B cell (primary cell): ENCODE data around the gene HEXIM2. TPM values are rescaled to one million over a fixed set of nuclear protein-coding genes. Genes with fewer than 3 reads are reported as not detected.
A peak's percentile ranks its signal among the peaks of the same experiment; 100 is the strongest.

Experiments
- ATAC-seq: fragments of 200-7000 bp; cut with Tn5 transposase; one replicate; pipeline ENCODE4 v1.10.0; 2021; ENCODE audit warnings: low read depth, mild to moderate bottlenecking, moderate number of reproducible peaks, moderate library complexity
- CTCF ChIA-PET: fragments of 350-600 bp; sonication (Branson Sonifier 250); formaldehyde crosslinking; loops from one replicate; lab custom pipeline; 2021; ENCODE audit warnings: antibody characterized with exemption, inconsistent platforms; lab: Charles Lee
- POLR2A ChIA-PET: fragments of 350-600 bp; sonication (Branson Sonifier 250); formaldehyde crosslinking; loops from one replicate; lab custom pipeline; 2021; ENCODE audit warnings: antibody characterized with exemption; lab: Charles Lee
- DNase-seq: peaks from one replicate; pipeline ENCODE4 v3.0.0; 2013
- H2AFZ ChIP-seq: 2 replicates; pipeline ENCODE4 v1.6.1; 2012; ENCODE audit warnings: mild to moderate bottlenecking, low read depth, low read length; ENCODE audit not compliant: insufficient read depth, poor library complexity, severe bottlenecking
- H3K27ac ChIP-seq, 2 donors: 1 replicate in 1 of 2; 2 replicates in 1 of 2; pipeline ENCODE4 v1.5.1; 2012 to 2013; ENCODE audit warnings: low read length in 2 of 2, mild to moderate bottlenecking in 2 of 2, moderate library complexity in 1 of 2
- H3K27me3 ChIP-seq, 4 experiments: fragments of 200-600 bp in 1 of 4; sonication (generic) in 1 of 4; replicated peaks in 1 of 4; 1 replicate in 2 of 4; 2 replicates in 2 of 4; pipeline versions ENCODE4 v1.6.1 to v1.7.0; 2013 to 2016; ENCODE audit warnings: low read length in 3 of 4, mild to moderate bottlenecking in 2 of 4, mixed read lengths in 1 of 4, moderate library complexity in 1 of 4; ENCODE audit not compliant: insufficient read depth in 4 of 4, control insufficient read depth in 3 of 4; ENCODE audit errors: control extremely low read depth in 1 of 4
- H3K36me3 ChIP-seq, 2 experiments: replicated peaks in 1 of 2; 1 replicate in 1 of 2; 2 replicates in 1 of 2; pipeline versions ENCODE4 v1.6.1 to v1.7.1; 2013; ENCODE audit warnings: low read length in 1 of 2; ENCODE audit not compliant: insufficient read depth in 2 of 2, control insufficient read depth in 1 of 2; ENCODE audit errors: control extremely low read depth in 1 of 2, extremely low read depth in 1 of 2
- H3K4me1 ChIP-seq, 2 donors: fragments of 200-600 bp in 1 of 2; sonication (generic) in 1 of 2; 1 replicate in 1 of 2; 2 replicates in 1 of 2; pipeline versions ENCODE4 v1.5.1 to v1.6.1; 2013 to 2017; ENCODE audit warnings: low read length in 2 of 2; ENCODE audit not compliant: control insufficient read depth in 2 of 2, insufficient read depth in 2 of 2
- H3K4me2 ChIP-seq: replicated peaks from 2 replicates; pipeline ENCODE3; 2012; ENCODE audit warnings: mild to moderate bottlenecking, low read depth, low read length; ENCODE audit not compliant: poor library complexity, severe bottlenecking
- H3K4me3 ChIP-seq, 5 experiments: fragments of 200-600 bp in 1 of 5; sonication (generic) in 1 of 5; 1 replicate in 3 of 5; 2 replicates in 2 of 5; pipeline versions ENCODE4 v1.5.1 to v1.7.0; 2011 to 2016; ENCODE audit warnings: low read length in 4 of 5, mild to moderate bottlenecking in 4 of 5, low read depth in 2 of 5, control low read depth in 1 of 5, moderate library complexity in 1 of 5; ENCODE audit not compliant: insufficient read depth in 1 of 5; ENCODE audit errors: control extremely low read depth in 1 of 5, extremely low read depth in 1 of 5
- H3K79me2 ChIP-seq: fragments of 200-600 bp; sonication (generic); one replicate; pipeline ENCODE4 v1.6.0; 2016; ENCODE audit warnings: low read length; ENCODE audit not compliant: control insufficient read depth, insufficient read depth
- H3K9ac ChIP-seq: fragments of 200-600 bp; sonication (generic); 2 replicates; pipeline ENCODE4 v1.6.1; 2017; ENCODE audit warnings: mild to moderate bottlenecking, low read length, moderate library complexity
- H3K9me3 ChIP-seq, 3 donors: one replicate each; pipeline versions ENCODE4 v1.6.1 to v1.7.1; 2013; ENCODE audit warnings: low read length in 2 of 3; ENCODE audit not compliant: control insufficient read depth in 2 of 3, insufficient read depth in 1 of 3; ENCODE audit errors: control extremely low read depth in 1 of 3
- H4K20me1 ChIP-seq: 2 replicates; pipeline ENCODE4 v1.6.0; 2012; ENCODE audit warnings: mild to moderate bottlenecking, low read length; ENCODE audit not compliant: insufficient read depth, control insufficient read depth, poor library complexity, severe bottlenecking
- H3K27ac Mint-ChIP-seq: one replicate; pipeline ENCODE4 v1.8.0; 2021; ENCODE audit warnings: mixed read lengths
- H3K27me3 Mint-ChIP-seq: one replicate; pipeline ENCODE4 v1.8.0; 2021; ENCODE audit warnings: mixed read lengths
- H3K4me1 Mint-ChIP-seq: one replicate; pipeline ENCODE4 v1.8.0; 2021; ENCODE audit warnings: mixed read lengths
- H3K4me3 Mint-ChIP-seq: one replicate; pipeline ENCODE4 v1.8.0; 2021; ENCODE audit warnings: mixed read lengths
- H3K9me3 Mint-ChIP-seq: one replicate; pipeline ENCODE4 v1.8.0; 2022; ENCODE audit warnings: mixed read lengths; ENCODE audit not compliant: insufficient read depth
- EZH2 ChIP-seq: IDR thresholded peaks from 2 replicates; pipeline ENCODE4 v1.6.1; 2012; ENCODE audit warnings: borderline replicate concordance, low read depth, mild to moderate bottlenecking, moderate library complexity, low read length; ENCODE audit not compliant: insufficient read depth, poor library complexity, severe bottlenecking
- WGBS: methylation state at CpG from one replicate; pipeline ENCODE4 v1.1.5; 2013; ENCODE audit warnings: missing lambda C conversion rate; ENCODE audit not compliant: insufficient coverage; 5-methylcytosine and 5-hydroxymethylcytosine counted together
- intact Hi-C: fragments of 100-400 bp; cut with micrococcal nuclease; formaldehyde crosslinking; loops from one replicate; pipeline ENCODE4 v1.10.0; 2022
- polyA plus RNA-seq: library from polyadenylated mRNA; depleted of rRNA; stranded (reverse); fragments of >200 nt; gene quantifications from 2 replicates; pipeline ENCODE4 v1.2.3, GENCODE V29; 2012
- total RNA-seq, 2 donors: library from RNA; stranded (reverse); fragments of 120-200 nt in 1 of 2; gene quantifications; 1 replicate in 1 of 2; 2 replicates in 1 of 2; pipeline versions ENCODE4 v1.2.3 to v1.2.4, GENCODE V29; 2013 to 2022
- TF ChIP-seq, protein P1 (sequence below): fragments of 200-600 bp; IDR thresholded peaks from one replicate; pipeline ENCODE4 v1.8.0; 2022; ENCODE audit warnings: antibody characterized with exemption, mild to moderate bottlenecking

The HEXIM2 gene
- total and polyA plus RNA-seq, 2 donors (not counting 1 experiment from before 2014, with no cell fraction given) = 3.7 to 10.0 TPM

DNA sequence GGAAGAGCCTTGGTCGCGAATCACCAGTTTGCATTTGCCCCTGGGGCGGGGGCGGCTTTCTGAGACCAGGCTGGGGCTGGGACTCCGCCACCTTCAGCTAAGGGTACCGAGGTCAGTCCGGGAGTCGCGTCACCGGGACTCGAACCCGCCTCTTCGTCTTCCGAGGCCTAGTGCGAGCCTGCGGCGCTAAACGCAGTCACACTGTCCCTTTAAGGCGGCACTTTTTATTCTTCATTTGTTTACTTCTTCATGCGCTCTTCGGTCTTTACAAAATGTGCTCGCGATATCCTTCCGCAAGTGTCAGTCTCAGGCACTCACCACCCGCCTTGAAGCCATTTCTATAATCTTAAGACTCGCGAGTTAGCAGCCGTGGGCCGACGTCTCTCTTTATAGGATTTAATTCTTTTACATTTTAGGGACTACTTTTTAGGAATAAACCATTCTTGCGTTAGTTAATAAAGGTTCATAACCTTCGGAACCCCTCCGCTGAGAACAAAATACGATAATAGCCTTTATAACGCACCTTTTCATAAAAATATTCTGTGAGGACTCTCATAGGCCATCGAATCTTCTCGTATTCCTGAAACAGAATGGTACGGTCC lies 14.0 kb upstream of the HEXIM2 start:
- H3K9ac ChIP-seq = peak overlapping the region; percentile 97
- WGBS = 0% methylated on average over 26 of the region's 38 CpGs
- intact Hi-C loops = loop anchor here (1.0 to 5.0 kb wide), 8 partner anchors 12 to 1140 kb away; partner anchors contain the start of genes ACBD4, HEXIM2 and NMT1
- peak overlapping the region; percentile 69 to 99 (median 72) for H3K4me3 ChIP-seq
- Mint-ChIP-seq H3K9me3 (no peaks in the 10 kb centered on the region), H3K4me3 (peak overlapping the region; percentile 91), H3K4me1 (peaks cover 63% of the 10 kb centered on the region), H3K27ac (peak overlapping the region; percentile 99), H3K27me3 (no peaks in the 10 kb centered on the region)
- ATAC-seq = peak; percentile 19
- CTCF ChIA-PET = interaction anchor here (0.6 to 7.5 kb wide), 10 partner anchors 8 to 134 kb away, joined by 3 to 242 read pairs (median 30); partner anchors contain the start of genes ACBD4, FMNL1, HEXIM2 and NMT1
- H3K4me2 ChIP-seq = peak overlapping the region; percentile 90
- H3K4me1 ChIP-seq = peaks cover 40 to 73% of the 10 kb centered on the region in 2 donors
- peaks cover 13% of the 10 kb centered on the region for H4K20me1 ChIP-seq
- peak overlapping the region; percentile 97 to 98 for H3K27ac ChIP-seq
- peak overlapping the region; percentile 85 for H2AFZ ChIP-seq
- peaks cover 37% of the 10 kb centered on the region for H3K79me2 ChIP-seq
- no peaks in the 10 kb centered on the region for H3K36me3 ChIP-seq
- H3K27me3 ChIP-seq = no peaks in the 10 kb centered on the region
- POLR2A ChIA-PET = interaction anchor here (0.6 to 6.6 kb wide), 15 partner anchors 10 to 1077 kb away, joined by 4 to 246 read pairs (median 10); partner anchors contain the start of genes ACBD4, EFTUD2, G6PC3 and HEXIM2
- peak; percentile 94 for DNase-seq
- TF ChIP-seq, protein P1, sequence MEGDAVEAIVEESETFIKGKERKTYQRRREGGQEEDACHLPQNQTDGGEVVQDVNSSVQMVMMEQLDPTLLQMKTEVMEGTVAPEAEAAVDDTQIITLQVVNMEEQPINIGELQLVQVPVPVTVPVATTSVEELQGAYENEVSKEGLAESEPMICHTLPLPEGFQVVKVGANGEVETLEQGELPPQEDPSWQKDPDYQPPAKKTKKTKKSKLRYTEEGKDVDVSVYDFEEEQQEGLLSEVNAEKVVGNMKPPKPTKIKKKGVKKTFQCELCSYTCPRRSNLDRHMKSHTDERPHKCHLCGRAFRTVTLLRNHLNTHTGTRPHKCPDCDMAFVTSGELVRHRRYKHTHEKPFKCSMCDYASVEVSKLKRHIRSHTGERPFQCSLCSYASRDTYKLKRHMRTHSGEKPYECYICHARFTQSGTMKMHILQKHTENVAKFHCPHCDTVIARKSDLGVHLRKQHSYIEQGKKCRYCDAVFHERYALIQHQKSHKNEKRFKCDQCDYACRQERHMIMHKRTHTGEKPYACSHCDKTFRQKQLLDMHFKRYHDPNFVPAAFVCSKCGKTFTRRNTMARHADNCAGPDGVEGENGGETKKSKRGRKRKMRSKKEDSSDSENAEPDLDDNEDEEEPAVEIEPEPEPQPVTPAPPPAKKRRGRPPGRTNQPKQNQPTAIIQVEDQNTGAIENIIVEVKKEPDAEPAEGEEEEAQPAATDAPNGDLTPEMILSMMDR = no peak
- TF ChIP-seq EZH2 = no peak
- peaks cover 0 to 3% (median 0%) of the 10 kb centered on the region in 3 donors for H3K9me3 ChIP-seq
